Mesenchymal stem cell (in vitro differentiated cells and primary cell): ENCODE results near the gene GIMD1.

ENCODE experiments used
- DNase-seq: peaks from one replicate; pipeline ENCODE4 v3.0.0-alpha.2; 2013
- H2AFZ ChIP-seq: one replicate; pipeline ENCODE4 v1.6.1; 2013; ENCODE audit warnings: low read depth, mild to moderate bottlenecking, control low read depth, inconsistent platforms, low read length, moderate library complexity
- H2AK5ac ChIP-seq: 2 replicates; pipeline ENCODE4 v1.6.1; 2013; ENCODE audit warnings: low read length, moderate library complexity, mild to moderate bottlenecking, inconsistent platforms; ENCODE audit not compliant: severe bottlenecking
- H2BK120ac ChIP-seq: one replicate; pipeline ENCODE4 v1.6.1; 2013; ENCODE audit warnings: low read depth, mild to moderate bottlenecking, inconsistent platforms, low read length, moderate library complexity
- H2BK12ac ChIP-seq, 2 experiments: one replicate each; pipeline ENCODE4 v1.6.1; 2013; ENCODE audit warnings: inconsistent platforms in 2 of 2, low read length in 2 of 2, mild to moderate bottlenecking in 2 of 2, moderate library complexity in 2 of 2, control low read depth in 1 of 2
- H2BK15ac ChIP-seq: one replicate; pipeline ENCODE4 v1.6.1; 2013; ENCODE audit warnings: mild to moderate bottlenecking, low read depth, inconsistent platforms; ENCODE audit not compliant: poor library complexity, severe bottlenecking
- H2BK5ac ChIP-seq: 2 replicates; pipeline ENCODE4 v1.6.1; 2013; ENCODE audit warnings: low read depth, mild to moderate bottlenecking, low read length, control low read depth, inconsistent platforms; ENCODE audit not compliant: poor library complexity, severe bottlenecking
- H3K14ac ChIP-seq, 2 experiments: one replicate each; pipeline ENCODE4 v1.6.1; 2013; ENCODE audit warnings: inconsistent platforms in 2 of 2, low read length in 2 of 2, control low read depth in 1 of 2, mild to moderate bottlenecking in 1 of 2, moderate library complexity in 1 of 2
- H3K18ac ChIP-seq, 2 experiments: one replicate each; pipeline ENCODE4 v1.6.1; 2013; ENCODE audit warnings: inconsistent platforms in 2 of 2, low read length in 2 of 2, control low read depth in 1 of 2, low read depth in 1 of 2, mild to moderate bottlenecking in 1 of 2
- H3K23ac ChIP-seq, 2 experiments: one replicate each; pipeline ENCODE4 v1.6.1; 2013; ENCODE audit warnings: inconsistent platforms in 2 of 2, low read length in 2 of 2, mild to moderate bottlenecking in 2 of 2, moderate library complexity in 2 of 2, control low read depth in 1 of 2
- H3K27ac ChIP-seq: 2 replicates; pipeline ENCODE4 v1.5.1; 2013; ENCODE audit warnings: mild to moderate bottlenecking, moderate library complexity, low read length, control low read depth, inconsistent platforms; ENCODE audit not compliant: poor library complexity, severe bottlenecking
- H3K27me3 ChIP-seq, 2 experiments: 2 replicates each; pipeline versions ENCODE4 v1.6.1 to v1.7.0; 2013; ENCODE audit warnings: low read length in 2 of 2, mild to moderate bottlenecking in 2 of 2, moderate library complexity in 2 of 2, control low read depth in 1 of 2, inconsistent platforms in 1 of 2; ENCODE audit not compliant: control insufficient read depth in 1 of 2, insufficient read depth in 1 of 2
- H3K36me3 ChIP-seq, 2 experiments: 2 replicates each; pipeline versions ENCODE4 v1.6.1 to v1.7.0; 2013; ENCODE audit warnings: low read length in 2 of 2, control low read depth in 1 of 2, inconsistent platforms in 1 of 2, low read depth in 1 of 2, mild to moderate bottlenecking in 1 of 2; ENCODE audit not compliant: insufficient read depth in 2 of 2, control insufficient read depth in 1 of 2
- H3K4ac ChIP-seq, 2 experiments: one replicate each; pipeline ENCODE4 v1.6.1; 2013; ENCODE audit warnings: inconsistent platforms in 2 of 2, low read length in 2 of 2, mild to moderate bottlenecking in 2 of 2, moderate library complexity in 2 of 2, control low read depth in 1 of 2, low read depth in 1 of 2
- H3K4me1 ChIP-seq: 2 replicates; pipeline ENCODE4 v1.6.1; 2013; ENCODE audit warnings: low read depth, low read length, control low read depth; ENCODE audit not compliant: control insufficient read depth, insufficient read depth
- H3K4me2 ChIP-seq: 2 replicates; pipeline ENCODE4 v1.6.1; 2013; ENCODE audit warnings: low read length, mild to moderate bottlenecking, inconsistent platforms; ENCODE audit not compliant: poor library complexity, severe bottlenecking
- H3K4me3 ChIP-seq, 2 experiments: 2 replicates each; pipeline versions ENCODE4 v1.5.1 to v1.7.0; 2013; ENCODE audit warnings: low read length in 2 of 2, mild to moderate bottlenecking in 2 of 2, control low read depth in 1 of 2, low read depth in 1 of 2; ENCODE audit not compliant: insufficient read depth in 1 of 2
- H3K79me1 ChIP-seq: replicated peaks from 2 replicates; pipeline ENCODE4 v1.6.1; 2013; ENCODE audit warnings: mild to moderate bottlenecking, control low read depth, low read length, inconsistent platforms; ENCODE audit not compliant: poor library complexity, severe bottlenecking
- H3K9ac ChIP-seq: 2 replicates; pipeline ENCODE4 v1.7.0; 2013; ENCODE audit warnings: mild to moderate bottlenecking, low read length, moderate library complexity
- H3K9me3 ChIP-seq: 2 replicates; pipeline ENCODE4 v1.7.0; 2013; ENCODE audit warnings: mild to moderate bottlenecking, low read length; ENCODE audit not compliant: control insufficient read depth
- H4K8ac ChIP-seq: one replicate; pipeline ENCODE4 v1.6.1; 2013; ENCODE audit warnings: inconsistent platforms, mild to moderate bottlenecking, low read length, moderate library complexity
- H4K91ac ChIP-seq: one replicate; pipeline ENCODE4 v1.6.1; 2013; ENCODE audit warnings: mild to moderate bottlenecking, low read length, inconsistent platforms
- WGBS: methylation state at CpG from one replicate; pipeline ENCODE4 v1.1.7; 2013; ENCODE audit warnings: mixed read lengths; 5-methylcytosine and 5-hydroxymethylcytosine counted together

Gene GIMD1

GRCh38 chr4:106338671-106339070 is 29.9 kb downstream of the GIMD1 start:
- Histone ChIP-seq H2BK12ac (no peak overlapping the region), H3K9me3 (peaks cover 13% of the 10 kb centered on the region), H3K9ac (no peak overlapping the region), H4K91ac (no peak overlapping the region), H3K36me3 (peaks cover 12 to 77% of the 10 kb centered on the region in 2 experiments), H3K4me2 (no peak overlapping the region), H3K14ac (no peak overlapping the region), H4K8ac (no peak overlapping the region), H3K4me1 (peaks cover 4% of the 10 kb centered on the region), H3K27me3 (no peaks in the 10 kb centered on the region), H3K18ac (no peak overlapping the region), H3K23ac (no peak overlapping the region), H3K4me3 (no peak overlapping the region), H3K79me1 (peaks cover 20% of the 10 kb centered on the region), H2BK120ac (no peak overlapping the region), H2BK5ac (no peak overlapping the region), H2AFZ (no peak overlapping the region), H2AK5ac (no peak overlapping the region), H2BK15ac (no peak overlapping the region), H3K27ac (no peak overlapping the region), H3K4ac (no peak overlapping the region)
- no peak for DNase-seq
- WGBS = 100% methylated on average over 3 of the region's 3 CpGs

- Histone ChIP-seq H3K9me3 (peaks cover 13% of the 10 kb centered on the region), H3K4me1 (peaks cover 4% of the 10 kb centered on the region), H4K91ac (no peak overlapping the region), H4K8ac (no peak overlapping the region), H2AK5ac (no peak overlapping the region), H3K79me1 (peaks cover 19% of the 10 kb centered on the region), H2BK12ac (no peak overlapping the region), H3K36me3 (peaks cover 12 to 85% of the 10 kb centered on the region in 2 experiments), H3K4me2 (no peak overlapping the region), H2AFZ (no peak overlapping the region), H3K9ac (no peak overlapping the region), H3K27ac (no peak overlapping the region), H3K27me3 (no peaks in the 10 kb centered on the region), H3K4me3 (no peak overlapping the region), H2BK120ac (no peak overlapping the region), H2BK15ac (no peak overlapping the region), H3K14ac (no peak overlapping the region), H3K18ac (no peak overlapping the region), H2BK5ac (no peak overlapping the region), H3K4ac (no peak overlapping the region), H3K23ac (no peak overlapping the region)
- no peak for DNase-seq
Observed at GRCh38 chr4:106337916-106338315, 30.7 kb downstream of the GIMD1 start.

- no peak overlapping the region for H3K18ac ChIP-seq
- no peak overlapping the region for H3K14ac ChIP-seq
- H2AFZ ChIP-seq = no peak overlapping the region
- no peak overlapping the region for H4K91ac ChIP-seq
- no peak overlapping the region for H3K4me3 ChIP-seq
- peak overlapping the region; percentile 37 for H3K27ac ChIP-seq
- peaks cover 12 to 94% of the 10 kb centered on the region in 2 experiments for H3K36me3 ChIP-seq
- no peak overlapping the region for H2BK120ac ChIP-seq
- peaks cover 13% of the 10 kb centered on the region for H3K9me3 ChIP-seq
- no peaks in the 10 kb centered on the region for H3K27me3 ChIP-seq
- peaks cover 4% of the 10 kb centered on the region for H3K4me1 ChIP-seq
- no peak overlapping the region for H2BK15ac ChIP-seq
- no peak overlapping the region for H4K8ac ChIP-seq
- H2AK5ac ChIP-seq = no peak overlapping the region
- H3K23ac ChIP-seq = no peak overlapping the region
- H3K79me1 ChIP-seq = peaks cover 16% of the 10 kb centered on the region
- 100% methylated on average over 1 of the region's 3 CpGs for WGBS
- H2BK12ac ChIP-seq = no peak overlapping the region
- no peak overlapping the region for H3K9ac ChIP-seq
- H3K4ac ChIP-seq = no peak overlapping the region
- no peak overlapping the region for H3K4me2 ChIP-seq
- DNase-seq = no peak
- H2BK5ac ChIP-seq = no peak overlapping the region
Observed at GRCh38 chr4:106336618-106337017, 32.0 kb downstream of the GIMD1 start.

- no peak overlapping the region for H2AFZ ChIP-seq
- H3K9me3 ChIP-seq = peaks cover 4% of the 10 kb centered on the region
- no peak overlapping the region for H2BK5ac ChIP-seq
Observed at GRCh38 chr4:106334741-106335470, 33.7 kb downstream of the GIMD1 start.

More at GRCh38 chr4:106334741-106335470, 33.7 kb downstream of the GIMD1 start:
- Histone ChIP-seq H2BK12ac (no peak overlapping the region), H3K14ac (no peak overlapping the region), H3K79me1 (peaks cover 15% of the 10 kb centered on the region), H3K4me2 (no peak overlapping the region), H3K4ac (no peak overlapping the region), H3K27ac (peak overlapping the region; percentile 26), H3K36me3 (peaks cover 12 to 97% of the 10 kb centered on the region in 2 experiments), H3K27me3 (no peaks in the 10 kb centered on the region), H2BK15ac (no peak overlapping the region), H4K8ac (no peak overlapping the region), H3K18ac (no peak overlapping the region), H2BK120ac (no peak overlapping the region), H3K23ac (no peak overlapping the region), H3K9ac (no peak overlapping the region), H3K4me1 (peaks cover 4% of the 10 kb centered on the region), H2AK5ac (no peak overlapping the region), H3K4me3 (no peak overlapping the region), H4K91ac (no peak overlapping the region)
- WGBS = 91% methylated on average over 1 of the region's 1 CpG
- DNase-seq = no peak
